T1000 (cell line): ENCODE results near the gene PHF3.

Experiments used
- DNase-seq: peaks from one replicate; lab custom pipeline; 2025; ENCODE audit warnings: mixed read lengths; lab: John Stamatoyannopoulos, UW

PHF3 gene

DNA sequence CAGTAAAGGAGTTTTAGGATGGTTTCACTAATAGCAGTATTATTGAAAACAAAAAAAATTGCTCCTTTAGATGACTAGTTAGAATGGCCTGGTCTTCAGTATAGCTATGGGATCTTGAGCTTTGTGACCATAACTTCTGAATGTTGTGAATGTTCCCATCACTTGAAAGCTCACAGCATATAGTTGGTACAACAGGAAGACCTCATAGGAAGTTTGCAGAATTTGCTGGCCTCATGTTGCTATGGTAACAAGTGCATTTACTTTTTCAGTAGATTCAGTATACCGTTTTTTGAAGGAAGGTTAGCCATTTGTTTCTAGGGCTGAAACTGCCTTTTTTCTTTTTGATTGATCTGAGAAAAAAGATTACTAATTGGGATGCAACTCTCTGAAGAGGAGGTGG is 8.3 kb downstream of the PHF3 start:
- no peak for DNase-seq

DNA sequence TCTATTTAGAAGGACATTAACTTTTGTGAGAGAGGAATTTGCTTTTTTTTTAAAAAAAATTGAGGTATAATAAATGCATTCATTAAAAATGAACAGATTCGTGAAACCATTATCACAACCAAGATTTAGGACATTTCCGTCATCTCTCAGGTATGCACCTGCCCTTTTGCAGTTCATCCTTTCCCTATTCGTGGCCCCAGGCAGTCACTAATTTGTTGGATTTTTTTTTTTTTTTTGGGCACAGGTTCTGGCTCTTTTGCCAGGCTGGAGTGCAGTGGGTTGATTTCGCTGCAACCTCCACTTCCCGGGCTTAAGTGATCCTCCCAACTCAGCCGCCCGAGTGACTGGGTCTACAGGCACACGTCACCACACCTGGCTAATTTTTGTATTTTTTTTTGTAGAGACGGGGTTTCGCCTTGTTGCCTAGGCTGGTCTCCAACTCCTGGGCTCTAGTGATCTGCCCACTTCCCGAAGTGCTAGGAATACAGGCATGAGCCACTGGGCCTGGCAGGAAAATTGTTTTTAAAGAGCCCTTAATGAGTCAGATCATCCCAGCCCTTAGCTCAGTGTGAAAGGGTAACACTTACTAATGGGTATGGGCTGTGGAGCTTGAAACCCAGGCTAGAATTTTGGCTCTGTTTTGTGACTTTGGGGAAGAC is 9.2 kb downstream of the PHF3 start:
- DNase-seq, result no peak

DNA sequence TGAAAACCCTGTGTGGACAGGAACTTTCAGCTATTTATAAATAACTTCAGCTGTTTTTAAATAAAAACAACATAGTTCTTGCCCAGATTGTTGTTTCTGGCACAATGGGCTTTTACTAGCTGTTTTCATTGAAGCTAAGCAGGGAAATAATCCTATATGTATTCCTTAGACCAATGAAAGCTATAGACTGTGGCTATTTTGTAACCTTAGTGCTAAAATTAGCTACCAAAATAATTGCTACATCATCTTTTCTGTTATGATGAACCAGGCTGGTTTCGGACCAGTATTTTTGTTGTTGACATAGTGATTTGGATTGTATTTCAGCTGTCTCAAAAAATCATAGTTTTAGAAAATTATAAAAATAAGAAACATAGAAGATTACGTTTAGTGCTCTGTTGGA is 13.7 kb downstream of the PHF3 start:
- DNase-seq, result no peak

DNA sequence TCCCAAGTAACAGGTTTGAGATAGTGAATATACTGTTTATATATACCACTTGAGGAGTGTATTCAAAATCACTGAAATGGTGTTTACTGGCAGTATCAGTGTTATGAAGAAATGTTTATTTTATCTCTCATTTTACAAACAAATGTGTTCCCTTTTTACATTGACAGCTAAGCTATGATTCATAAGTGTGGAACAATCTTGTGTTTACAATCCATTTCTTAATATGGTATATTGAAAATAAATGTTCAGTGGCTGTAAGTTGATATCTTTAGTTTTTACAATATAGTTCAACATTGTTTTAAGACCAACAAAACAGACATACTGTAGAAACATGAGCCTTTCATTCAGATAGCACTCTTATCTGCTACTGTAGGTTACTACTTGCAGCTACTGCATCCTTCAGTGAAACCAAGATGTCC is 14.3 kb downstream of the PHF3 start:
- DNase-seq, result no peak

DNA sequence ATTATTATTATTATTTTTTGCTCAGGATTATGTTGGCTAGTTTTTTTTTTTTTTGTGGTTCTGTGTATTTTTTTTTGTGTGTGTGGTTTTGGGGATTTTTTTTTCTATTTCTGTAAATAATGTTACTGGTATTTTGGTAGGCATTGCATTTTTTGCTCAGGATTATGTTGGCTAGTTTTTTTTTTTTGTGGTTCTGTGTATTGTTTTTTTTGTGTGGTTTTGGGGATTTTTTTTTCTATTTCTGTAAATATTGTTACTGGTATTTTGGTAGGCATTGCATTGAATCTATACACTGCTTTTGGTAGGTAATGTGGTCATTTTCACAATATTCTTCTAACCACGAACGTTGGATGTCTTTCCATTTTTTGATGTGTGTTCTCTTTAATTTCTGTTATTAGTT is 17.4 kb downstream of the PHF3 start:
- no peak for DNase-seq

DNA sequence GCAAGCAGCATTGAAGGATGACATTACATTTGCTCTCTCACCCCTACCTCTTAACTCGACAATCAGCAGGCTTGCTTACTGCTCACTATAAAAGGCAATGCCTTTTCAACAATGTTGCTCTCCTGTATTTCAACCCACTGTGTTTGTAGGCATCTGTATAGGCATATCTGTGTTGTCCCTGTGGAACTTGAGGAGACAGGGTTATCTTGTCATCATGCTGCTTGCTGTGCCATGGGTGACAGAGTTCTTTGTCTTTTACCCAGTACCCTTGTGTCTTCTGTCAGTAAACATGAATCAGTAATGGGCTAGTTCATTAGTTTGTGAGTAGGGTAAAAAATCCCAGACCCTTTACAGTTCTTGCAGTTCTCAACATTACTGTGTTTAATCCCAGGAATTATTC is 25.2 kb downstream of the PHF3 start:
- no peak for DNase-seq

DNA sequence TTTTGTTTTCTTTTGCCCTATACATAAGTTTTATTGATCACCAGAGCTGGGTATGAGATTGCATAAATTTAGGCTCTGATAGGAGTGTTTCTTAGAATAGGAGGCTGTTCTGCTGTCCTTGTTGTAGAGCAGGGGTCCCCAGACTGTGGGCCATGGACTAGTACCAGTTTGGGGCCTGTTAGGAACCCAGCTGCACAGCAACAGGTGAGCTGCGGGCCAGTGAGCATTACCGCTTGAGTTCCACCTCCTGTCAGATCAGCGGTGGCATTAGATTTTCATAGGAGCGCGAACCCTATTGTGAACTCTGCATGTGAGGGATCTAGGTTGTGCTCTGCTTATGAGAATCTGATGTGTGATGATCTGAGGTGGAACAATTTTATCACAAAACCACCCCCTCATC is 26.2 kb downstream of the PHF3 start:
- DNase-seq, result no peak

DNA sequence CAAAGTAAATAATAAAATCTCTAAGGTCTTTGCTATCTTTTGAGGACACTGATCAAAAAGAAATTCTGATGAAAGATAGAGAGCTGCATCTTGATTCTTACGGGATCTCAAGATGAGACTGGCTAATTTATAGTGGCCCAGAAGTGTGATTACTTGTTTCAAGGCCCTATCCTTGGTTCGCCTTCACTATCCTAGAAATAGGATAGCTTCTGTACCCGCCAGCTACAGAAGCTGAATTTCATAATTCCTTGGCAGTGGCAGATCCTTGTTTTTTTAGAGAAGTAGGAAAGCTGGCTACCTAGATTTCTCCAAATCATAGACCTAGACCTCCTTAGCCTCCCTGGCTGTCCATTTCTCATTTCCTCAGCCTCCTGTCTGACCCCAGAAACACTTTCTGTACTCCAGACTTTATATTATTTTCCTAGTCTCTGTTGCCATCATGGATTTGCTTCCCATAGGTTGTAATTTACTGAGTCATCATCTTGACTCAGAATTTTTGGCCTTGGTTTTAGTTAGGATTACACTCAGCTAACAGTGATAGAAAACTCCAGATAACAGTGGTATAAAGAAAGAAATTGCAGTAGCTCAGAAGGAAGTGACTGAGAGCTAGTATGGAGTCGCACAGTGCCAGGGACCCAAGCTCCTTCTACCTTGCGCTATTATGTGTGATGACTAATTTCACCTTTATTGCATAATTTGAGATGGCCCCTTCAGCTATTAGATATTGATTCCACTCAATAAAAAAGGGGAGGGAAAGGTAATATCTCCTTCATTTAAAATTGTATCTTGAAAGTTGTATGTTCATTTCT is 27.7 kb downstream of the PHF3 start:
- DNase-seq, result no peak

DNA sequence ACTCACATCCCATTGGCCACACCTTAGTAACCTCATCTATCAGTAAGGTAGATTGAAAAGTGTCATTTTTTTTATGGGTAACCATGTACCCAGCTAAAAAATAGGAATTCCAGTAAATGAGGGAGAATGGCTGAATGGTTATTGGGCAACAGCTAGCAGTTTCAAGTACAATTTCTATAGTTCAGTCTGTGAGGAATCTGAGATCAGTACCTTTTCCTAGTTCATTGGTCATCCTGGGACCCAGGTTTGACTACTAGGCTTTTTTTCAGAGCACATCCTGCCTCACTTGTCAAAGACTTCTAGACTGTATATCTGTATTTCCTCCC is 28.3 kb downstream of the PHF3 start:
- DNase-seq, result no peak

DNA sequence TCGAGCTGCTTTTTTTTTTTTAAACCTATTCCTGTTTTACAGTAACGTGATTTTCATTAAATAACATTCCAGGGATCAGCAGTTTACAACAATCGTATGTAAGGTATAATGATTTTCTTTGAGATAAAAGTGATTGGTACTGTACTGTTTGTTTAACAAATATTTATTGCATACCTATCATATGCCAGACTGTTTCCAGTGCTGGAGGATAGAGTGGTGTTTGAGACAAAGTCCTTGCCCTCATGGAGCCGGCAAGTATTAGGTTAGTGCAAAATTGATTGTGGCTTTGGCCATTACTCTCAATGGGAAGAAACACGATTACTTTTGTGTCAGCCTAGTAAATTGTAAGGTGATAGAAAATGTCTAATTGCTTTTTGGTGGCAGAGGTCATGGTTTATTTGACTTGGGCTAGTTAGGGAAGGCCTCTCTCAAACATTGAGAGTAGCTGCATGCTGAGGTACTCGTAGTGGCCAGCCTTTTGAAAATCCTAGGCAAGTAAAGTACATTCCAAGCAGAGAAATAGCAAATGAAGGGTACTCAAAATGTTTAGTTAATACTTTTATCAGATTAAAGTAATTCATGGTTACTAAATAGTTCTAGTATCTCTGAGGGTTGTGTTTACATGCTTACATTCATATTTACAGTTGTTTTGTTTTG is 35.6 kb downstream of the PHF3 start:
- DNase-seq, result no peak

DNA sequence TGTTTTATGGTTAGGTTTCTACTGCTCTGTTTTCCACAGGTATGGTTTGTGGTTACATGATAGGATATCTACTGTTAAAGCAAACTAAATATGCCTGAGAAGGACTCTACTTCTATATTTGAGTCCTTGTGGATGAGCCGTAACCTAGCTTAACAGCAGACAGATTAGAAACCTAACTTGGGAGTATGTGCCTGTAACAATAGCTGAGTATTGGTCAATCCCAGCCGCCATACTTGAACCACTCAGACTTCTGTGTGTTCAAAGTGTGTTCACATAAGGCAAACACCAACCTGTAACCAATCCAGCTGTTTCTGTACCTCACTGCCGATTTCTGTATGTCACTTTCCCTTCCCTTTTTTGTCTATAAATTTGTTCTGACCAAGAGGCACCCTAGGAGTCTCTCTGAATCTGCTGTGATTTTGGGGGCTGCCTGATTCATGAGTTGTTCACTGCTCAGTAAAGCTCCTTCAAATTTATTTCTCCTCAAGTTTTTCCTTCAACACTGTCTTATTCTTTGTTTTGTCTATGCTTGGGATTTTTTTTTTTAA is 37.1 kb downstream of the PHF3 start:
- no peak for DNase-seq

DNA sequence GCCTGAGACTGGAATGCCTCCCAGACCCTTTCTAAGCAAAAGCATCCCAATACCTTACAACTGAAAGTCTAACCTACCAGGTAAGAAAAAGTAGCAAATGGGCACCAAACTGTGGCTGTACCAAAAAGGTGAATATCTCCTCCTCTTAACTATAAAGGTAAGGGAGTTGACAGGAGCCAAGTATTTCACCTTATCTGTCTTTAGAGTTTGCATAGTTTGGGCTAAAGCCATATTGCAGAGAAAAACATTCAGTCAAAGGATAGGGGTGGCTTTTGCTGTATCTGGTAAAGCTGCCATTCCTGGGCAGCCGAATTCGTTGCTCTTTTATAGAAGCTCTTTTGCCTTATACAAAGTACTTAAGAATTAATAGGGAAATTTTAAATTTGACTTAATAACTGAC is 38.1 kb downstream of the PHF3 start:
- DNase-seq, result no peak

DNA sequence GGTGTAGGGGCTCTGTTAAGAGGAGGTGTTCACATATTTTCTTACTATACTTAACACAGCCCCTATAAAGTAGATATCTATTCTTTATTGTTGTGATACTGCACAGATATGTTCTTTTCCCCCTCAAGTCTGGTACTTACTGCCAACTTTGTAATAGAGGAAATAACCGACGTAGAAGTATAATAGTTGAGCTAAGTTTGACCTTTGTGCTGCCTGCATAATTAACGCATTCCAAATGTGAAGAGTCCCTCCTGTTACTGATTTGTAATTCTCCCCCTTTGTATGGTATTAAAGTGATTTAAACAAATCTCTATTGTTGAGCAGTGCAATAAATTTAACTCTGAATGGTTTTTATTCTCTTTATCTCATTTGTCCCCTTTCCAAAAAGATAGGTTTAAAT is 39.0 kb downstream of the PHF3 start:
- no peak for DNase-seq

DNA sequence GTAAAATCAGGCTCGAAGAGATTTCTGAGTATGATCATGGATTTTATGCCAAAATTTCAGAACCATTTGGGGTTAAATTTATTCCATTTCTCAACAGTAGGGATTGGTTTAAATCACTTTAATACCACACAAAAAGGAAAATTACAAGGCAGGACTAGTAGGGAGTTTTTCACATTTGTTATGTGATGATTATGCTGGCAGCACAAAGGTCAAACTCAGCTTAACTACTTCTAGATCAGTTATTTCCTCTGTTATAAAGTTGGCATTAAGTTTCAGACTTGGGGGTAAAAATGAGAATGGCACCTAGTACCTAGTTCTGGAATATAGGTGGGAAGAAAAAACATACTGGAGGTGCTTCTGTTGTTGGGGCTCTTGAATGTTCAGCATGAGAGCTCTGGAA is 39.5 kb downstream of the PHF3 start:
- DNase-seq, result no peak

DNA sequence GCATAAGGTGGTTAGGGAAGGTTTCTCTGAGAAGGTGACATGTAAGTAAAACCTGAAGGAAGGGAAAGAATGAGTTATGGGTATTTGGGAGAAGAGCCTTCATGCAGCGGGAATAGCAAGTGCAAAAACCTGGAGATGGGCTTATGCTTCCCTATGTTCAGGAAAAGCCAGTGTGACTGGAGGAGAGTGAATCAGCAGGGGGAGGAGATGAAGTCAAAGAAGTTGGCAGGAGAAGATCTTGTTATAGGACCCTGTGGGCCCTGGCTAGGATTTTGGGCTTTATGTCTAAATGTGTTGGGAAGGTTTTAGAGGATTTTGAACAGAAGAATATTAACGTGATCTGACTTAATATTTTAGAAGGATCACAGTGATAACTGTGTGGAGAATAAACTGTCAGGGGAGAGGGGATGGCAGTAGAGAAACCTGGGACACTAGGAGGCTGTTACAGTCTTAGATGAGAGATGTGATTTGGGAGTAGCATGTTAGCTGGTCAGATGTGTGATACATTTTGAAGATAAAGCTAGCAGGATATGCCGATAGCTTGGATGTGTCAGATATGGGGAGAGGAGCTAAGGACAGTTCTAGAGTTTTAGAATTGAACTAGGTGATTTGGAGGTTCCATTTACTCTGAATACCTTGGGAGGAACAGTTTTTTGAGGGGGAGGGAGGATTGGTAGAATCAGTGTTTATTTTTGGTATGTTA is 41.0 kb downstream of the PHF3 start:
- no peak for DNase-seq

DNA sequence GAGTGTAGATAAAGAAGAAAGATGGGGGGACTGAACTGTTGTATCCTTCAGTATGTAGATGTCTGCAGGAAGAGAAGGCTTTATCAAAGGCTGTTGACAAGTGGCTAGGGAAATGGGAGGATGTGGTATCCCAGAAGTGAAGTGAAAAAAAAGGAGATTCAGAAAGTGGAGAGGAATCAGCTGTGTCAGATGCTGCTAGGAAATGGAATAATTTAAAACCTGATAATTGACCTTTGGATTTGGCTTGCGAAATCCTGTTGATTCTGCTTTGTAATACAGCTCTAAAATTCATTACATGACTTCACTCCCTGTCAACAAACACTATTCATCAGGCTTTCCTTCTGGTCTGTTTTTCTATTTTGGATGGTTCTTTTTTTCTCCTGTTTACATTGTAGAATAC is 41.7 kb downstream of the PHF3 start:
- DNase-seq, result no peak

DNA sequence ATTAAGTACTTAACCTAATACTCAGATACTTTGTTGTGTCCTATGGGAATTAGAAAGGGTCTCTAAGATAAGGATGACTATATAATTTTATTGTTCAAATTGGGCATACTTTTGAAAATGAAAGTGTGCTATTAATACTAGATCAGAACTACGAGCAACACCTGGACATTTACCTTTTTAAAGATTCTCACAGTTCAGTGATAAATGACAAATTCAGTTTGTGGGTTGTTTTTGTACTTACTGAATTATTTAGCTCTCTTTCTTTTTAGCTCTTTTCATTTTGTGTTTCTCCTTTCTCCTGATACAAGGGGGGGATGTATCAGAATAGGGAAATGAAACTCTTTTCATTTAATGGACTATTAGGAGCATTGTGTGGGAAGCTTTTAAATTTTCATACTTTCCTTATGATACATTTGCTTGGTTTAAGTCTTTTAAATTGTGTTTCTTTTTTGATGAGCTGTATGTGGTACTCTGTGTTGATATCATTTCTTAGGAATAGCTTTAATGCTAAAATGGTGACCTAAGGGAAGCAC is 47.5 kb downstream of the PHF3 start:
- DNase-seq, result no peak

DNA sequence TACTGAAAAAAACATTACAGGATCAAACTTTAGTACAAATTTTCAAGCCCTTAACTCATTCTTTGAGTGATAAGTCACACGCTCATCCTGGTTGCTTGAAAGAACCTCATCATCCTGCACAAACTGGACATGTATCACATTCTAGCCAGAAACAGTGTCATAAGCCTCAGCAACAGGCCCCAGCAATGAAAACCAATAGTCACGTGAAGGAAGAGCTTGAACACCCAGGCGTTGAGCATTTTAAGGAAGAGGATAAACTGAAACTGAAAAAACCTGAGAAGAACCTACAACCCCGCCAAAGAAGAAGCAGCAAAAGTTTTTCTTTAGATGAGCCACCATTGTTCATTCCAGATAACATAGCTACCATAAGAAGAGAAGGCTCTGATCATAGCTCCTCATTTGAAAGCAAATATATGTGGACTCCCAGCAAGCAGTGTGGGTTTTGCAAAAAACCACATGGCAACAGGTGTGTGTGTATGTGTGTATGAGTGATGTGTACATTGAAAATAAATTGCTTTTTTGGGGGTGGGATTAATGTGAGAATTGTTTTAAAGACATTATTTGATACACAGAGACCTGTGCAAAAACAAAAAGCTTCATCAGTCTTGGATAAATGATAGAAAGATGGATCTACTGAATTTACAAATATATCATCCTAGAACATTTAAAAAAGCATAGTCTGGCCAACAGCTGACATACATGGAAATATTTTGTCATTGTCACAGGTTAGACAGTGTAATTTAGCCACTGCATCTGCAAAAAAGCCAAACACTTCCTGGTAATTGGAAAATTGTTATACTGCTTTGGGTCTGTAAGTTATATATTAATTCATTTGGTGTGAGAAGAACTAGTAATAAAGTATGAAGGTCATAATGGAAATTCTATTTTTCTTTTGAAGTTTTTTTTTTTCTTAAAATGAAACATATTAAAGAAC is 50.1 kb downstream of the PHF3 start:
- DNase-seq, result no peak

DNA sequence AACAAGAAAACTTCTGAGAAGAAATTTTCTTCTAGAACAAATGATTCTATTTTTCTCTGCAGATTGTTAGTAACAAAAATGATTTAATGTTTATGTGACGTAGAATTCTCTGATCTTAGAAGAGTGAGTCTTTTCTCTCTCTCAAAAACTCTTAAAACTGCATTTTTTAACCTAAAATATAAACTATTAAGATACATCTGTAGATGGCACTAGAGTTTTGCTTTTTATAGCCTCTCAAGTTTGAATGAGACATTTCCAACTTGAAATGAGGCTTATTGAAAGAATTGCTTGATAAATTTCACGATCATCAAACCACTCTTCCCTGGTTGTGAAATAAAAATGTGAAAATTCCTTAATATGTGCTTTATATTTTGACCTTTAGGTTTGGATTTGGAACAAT is 53.8 kb downstream of the PHF3 start:
- DNase-seq, result no peak

DNA sequence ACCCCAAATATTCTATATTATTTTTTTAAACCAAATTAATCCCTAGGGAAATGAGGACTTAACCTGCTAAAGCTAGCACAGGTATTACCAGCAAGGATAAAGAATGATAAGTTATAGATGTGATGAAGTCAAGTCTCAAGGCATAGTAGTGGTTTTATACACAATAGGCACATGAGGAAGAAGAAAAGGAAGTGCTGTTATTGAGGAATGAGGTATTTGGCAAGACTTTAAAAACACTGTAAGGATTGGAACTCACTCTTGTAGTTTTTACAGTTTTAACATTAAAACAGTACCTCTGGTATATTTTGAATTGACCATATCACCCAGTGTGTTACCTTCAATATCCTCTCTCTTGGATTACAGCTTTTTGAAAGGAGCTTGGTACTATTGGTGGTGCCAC is 54.6 kb downstream of the PHF3 start:
- DNase-seq, result no peak

DNA sequence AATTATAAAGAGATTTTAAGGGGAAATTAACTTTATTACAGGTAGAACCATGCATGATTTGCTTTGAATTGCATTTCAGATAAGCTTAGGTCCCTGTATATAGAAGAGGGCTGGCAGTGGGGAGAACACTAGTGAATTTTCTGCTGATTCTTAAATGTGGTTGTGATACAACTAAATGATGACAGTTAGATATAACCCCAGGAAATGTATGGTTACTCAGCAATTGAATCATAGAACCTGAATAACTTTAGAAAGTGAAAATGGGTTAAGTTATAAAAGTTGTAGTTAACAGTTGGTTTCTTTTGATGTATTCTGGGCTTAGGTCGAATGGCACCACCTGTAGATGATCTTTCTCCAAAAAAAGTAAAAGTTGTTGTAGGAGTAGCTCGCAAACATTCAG is 70.1 kb downstream of the PHF3 start:
- no peak for DNase-seq
